GM12878 (cell line): ENCODE measurements around the gene GRK7. TPM values are rescaled to one million over a fixed set of nuclear protein-coding genes. Genes with fewer than 3 reads are reported as not detected.

Source experiments
- ASH2L ChIP-seq: fragments of 300-600, 200-600 bp; sonication (generic); IDR thresholded peaks from 2 replicates; pipeline ENCODE4 v1.6.1; 2017; ENCODE audit warnings: low read depth, mild to moderate bottlenecking, borderline replicate concordance
- BMI1 ChIP-seq: fragments of 450-650 bp; IDR thresholded peaks from 2 replicates; pipeline ENCODE4 v1.6.1; 2016; ENCODE audit warnings: mild to moderate bottlenecking, moderate library complexity, borderline replicate concordance
- CREM ChIP-seq: IDR thresholded peaks from 2 replicates; pipeline ENCODE4 v1.6.1; 2014; ENCODE audit warnings: antibody characterized with exemption, low read depth
- E2F4 ChIP-seq: IDR thresholded peaks from 2 replicates; pipeline ENCODE4 v1.6.1; 2012; ENCODE audit warnings: low read depth, low read length, improper control_type of control experiment
- JUND ChIP-seq: IDR thresholded peaks from 2 replicates; pipeline ENCODE4 v1.6.1; 2012; ENCODE audit warnings: low read depth, mild to moderate bottlenecking, low read length, improper control_type of control experiment, moderate library complexity
- LARP7 ChIP-seq: fragments of 450-650 bp; IDR thresholded peaks from 2 replicates; pipeline ENCODE4 v1.6.1; 2017; ENCODE audit warnings: mild to moderate bottlenecking
- MAX ChIP-seq: IDR thresholded peaks from 2 replicates; pipeline ENCODE4 v1.6.1; 2012; ENCODE audit warnings: low read depth, low read length, improper control_type of control experiment
- SIX5 ChIP-seq: IDR thresholded peaks from 2 replicates; pipeline ENCODE4 v1.6.1; 2011; ENCODE audit warnings: mild to moderate bottlenecking, low read depth, low read length, moderate library complexity; ENCODE audit not compliant: severe bottlenecking
- SPI1 ChIP-seq: IDR thresholded peaks from 2 replicates; pipeline ENCODE4 v1.6.1; 2011; ENCODE audit warnings: low read depth, mild to moderate bottlenecking, low read length, moderate library complexity, borderline replicate concordance; ENCODE audit not compliant: insufficient read depth
- SUPT20H ChIP-seq: IDR thresholded peaks from 2 replicates; pipeline ENCODE4 v1.6.1; 2011; ENCODE audit warnings: low read depth, mild to moderate bottlenecking, low read length, moderate library complexity, borderline replicate concordance; ENCODE audit not compliant: control insufficient read depth
- TCF3 ChIP-seq: IDR thresholded peaks from 2 replicates; pipeline ENCODE4 v1.6.1; 2012; ENCODE audit warnings: low read depth, mild to moderate bottlenecking, low read length, borderline replicate concordance; ENCODE audit not compliant: insufficient read depth
- polyA plus RNA-seq, 11 experiments: library from polyadenylated mRNA; depleted of rRNA in 4 of 11; unstranded in 6 of 11; stranded (reverse) in 5 of 11; fragments of >200 nt; fragmentation: Nextera tagmentation in 4 of 11; fragmentation: Illumina TruSeq in 1 of 11; extraction: Ambion mirVana in 4 of 11; extraction: Trizol in 1 of 11; gene quantifications; 1 replicate in 1 of 11; 2 replicates in 10 of 11; pipeline versions ENCODE4 v1.2.1 to v1.2.3, GENCODE V29; 2011 to 2016; ENCODE audit warnings: inconsistent platforms in 2 of 11, missing spikeins in 2 of 11, low read depth in 1 of 11
- total RNA-seq, 4 experiments: library from RNA; depleted of rRNA in 3 of 4; stranded (reverse); fragments of >200 nt in 3 of 4; fragmentation: Illumina TruSeq in 1 of 4; extraction: Trizol in 1 of 4; gene quantifications; 2 replicates each; pipeline versions ENCODE4 v1.2.1 to v1.2.3, GENCODE V29; 2013 to 2021

GRK7 gene
- total and polyA plus RNA-seq, 10 of the 15 experiments (the other 5 are each of a cell fraction or from before 2014, with no cell fraction given) = not detected

GRCh38 chr3:141737678-141738021, 25.6 kb upstream of the GRK7 start (continued):
- TF ChIP-seq SPI1 (no peak), TCF3 (no peak), CREM (no peak), SIX5 (no peak), JUND (no peak), MAX (no peak), E2F4 (no peak), ASH2L (no peak), LARP7 (no peak), SUPT20H (no peak), BMI1 (no peak)
